Measurements from ENCODE around the gene TMEM222.

TMEM222 gene

GRCh38 chr1:27306892-27307761 lies 14.8 kb upstream of the TMEM222 start:
- DNase-seq = peak; percentile 84

GRCh38 chr1:27307874-27308598 lies 13.9 kb upstream of the TMEM222 start:
- DNase-seq = peak; percentile 23

GRCh38 chr1:27314169-27314568 lies 7.8 kb upstream of the TMEM222 start:
- no peak for DNase-seq

GRCh38 chr1:27314737-27315136 lies 7.2 kb upstream of the TMEM222 start:
- no peak for DNase-seq

GRCh38 chr1:27316860-27317259 lies 5.1 kb upstream of the TMEM222 start:
- no peak for DNase-seq

GRCh38 chr1:27318136-27318535 lies 3.8 kb upstream of the TMEM222 start:
- no peak for DNase-seq

GRCh38 chr1:27318596-27318995 lies 3.4 kb upstream of the TMEM222 start:
- DNase-seq = no peak

GRCh38 chr1:27322569-27323240 lies 742 bp downstream of the TMEM222 start:
- DNase-seq = no peak

GRCh38 chr1:27325286-27325685 lies 3.3 kb downstream of the TMEM222 start:
- DNase-seq = no peak

- no peak for DNase-seq
Measured at GRCh38 chr1:27327964-27328363, 6.0 kb downstream of the TMEM222 start.

GRCh38 chr1:27330786-27331185 lies 8.8 kb downstream of the TMEM222 start:
- DNase-seq = no peak

GRCh38 chr1:27331426-27331825 lies 9.5 kb downstream of the TMEM222 start:
- no peak for DNase-seq

GRCh38 chr1:27331922-27332321 lies 10.0 kb downstream of the TMEM222 start:
- no peak for DNase-seq

GRCh38 chr1:27332536-27333281 lies 10.7 kb downstream of the TMEM222 start:
- no peak for DNase-seq

GRCh38 chr1:27333717-27334279 lies 11.8 kb downstream of the TMEM222 start:
- no peak for DNase-seq

GRCh38 chr1:27335506-27336422 lies 13.8 kb downstream of the TMEM222 start:
- no peak for DNase-seq

GRCh38 chr1:27336756-27337155 lies 14.8 kb downstream of the TMEM222 start:
- DNase-seq = no peak

GRCh38 chr1:27338751-27339150 lies 16.8 kb downstream of the TMEM222 start:
- DNase-seq = no peak

- DNase-seq = no peak
Measured at GRCh38 chr1:27339213-27339612, 17.2 kb downstream of the TMEM222 start.

- DNase-seq = no peak
Measured at GRCh38 chr1:27341525-27342252, 19.7 kb downstream of the TMEM222 start, which contains the start of gene SYTL1. Gene SYTL1, plus strand, starts transcription at chr1:27342022. Its CDS starts 3,313 bp downstream, at chr1:27345335.

- DNase-seq = no peak
Measured at GRCh38 chr1:27342391-27342777, 20.4 kb downstream of the TMEM222 start.

Data from NCI-H1092 (cell line).